Upper lobe of left lung (tissue), 6 donors: ENCODE measurements around the gene DENND1B. TPM values are rescaled to one million over a fixed set of nuclear protein-coding genes. Genes with fewer than 3 reads are reported as not detected.

Experiments
- ATAC-seq, 2 donors: fragments of 200-7000 bp; cut with Tn5 transposase; one replicate each; pipeline ENCODE4 v1.9.1; 2022; ENCODE audit warnings: mild to moderate bottlenecking in 2 of 2, moderate library complexity in 2 of 2; ENCODE audit not compliant: low FRiP score in 2 of 2
- DNase-seq, 2 donors: peaks; one replicate each; pipeline ENCODE4 v3.0.0-alpha.2; 2019 to 2020
- H3K27ac ChIP-seq, 4 donors: fragments of 200-600 bp; sonication (generic); one replicate each; pipeline ENCODE4 v1.5.1; 2016 to 2019
- H3K27me3 ChIP-seq, 4 donors: fragments of 200-600 bp; sonication (generic); one replicate each; pipeline ENCODE4 v1.5.1; 2017 to 2019
- H3K36me3 ChIP-seq, 4 donors: fragments of 200-600 bp; sonication (generic); one replicate each; pipeline ENCODE4 v1.5.1; 2016 to 2019
- H3K4me1 ChIP-seq, 4 donors: fragments of 200-600 bp; sonication (generic); one replicate each; pipeline ENCODE4 v1.5.1; 2018 to 2019
- H3K4me3 ChIP-seq, 4 donors: fragments of 200-600 bp; sonication (generic); one replicate each; pipeline ENCODE4 v1.5.1; 2017 to 2019; ENCODE audit warnings: mild to moderate bottlenecking in 2 of 4, moderate library complexity in 1 of 4
- H3K9me3 ChIP-seq, 4 donors: fragments of 200-600 bp; sonication (generic); one replicate each; pipeline ENCODE4 v1.5.1; 2018 to 2019
- EP300 ChIP-seq, 4 donors: sonication (generic); formaldehyde crosslinking; IDR thresholded peaks; one replicate each; pipeline ENCODE4 v1.5.1; 2017; ENCODE audit warnings: antibody characterized with exemption in 4 of 4, control low read depth in 2 of 4
- POLR2A ChIP-seq, 4 donors: fragments of 450-650 bp; IDR thresholded peaks; one replicate each; pipeline ENCODE4 v1.5.1; 2016 to 2017; ENCODE audit warnings: antibody characterized with exemption in 4 of 4, mild to moderate bottlenecking in 2 of 4
- POLR2AphosphoS5 ChIP-seq, 2 donors: sonication (generic); formaldehyde crosslinking; IDR thresholded peaks; one replicate each; pipeline ENCODE4 v1.5.1; 2017; ENCODE audit warnings: antibody characterized with exemption in 2 of 2
- WGBS, 2 donors: methylation state at CpG; one replicate each; pipeline ENCODE4 v1.1.5; 2017 to 2018; 5-methylcytosine and 5-hydroxymethylcytosine counted together
- total RNA-seq, 6 donors: library from RNA; depleted of rRNA in 4 of 6; stranded (reverse); fragments of >200 nt in 4 of 6; gene quantifications; one replicate each; pipeline versions ENCODE4 v1.1.0 to v1.2.1, GENCODE V29; 2016 to 2021
- TF ChIP-seq, protein P1 (sequence below), 6 experiments: fragments of 450-650 bp in 4 of 6; fragments of 200-600 bp in 2 of 6; sonication (generic) in 2 of 6; IDR thresholded peaks; one replicate each; pipeline ENCODE4 v1.5.1; 2016 to 2019; ENCODE audit warnings: antibody characterized with exemption in 6 of 6
- donor health status: DM: no; HTN: no; CAD: no; lungs with moderate emphysema.
- donor health status: DM: no; HTN: yes; CAD: no; lungs with severe emphysema.

The DENND1B gene
- total RNA-seq, 6 donors from 2014 or later, result 14.9 to 39.1 (median 21.0) TPM

DNA sequence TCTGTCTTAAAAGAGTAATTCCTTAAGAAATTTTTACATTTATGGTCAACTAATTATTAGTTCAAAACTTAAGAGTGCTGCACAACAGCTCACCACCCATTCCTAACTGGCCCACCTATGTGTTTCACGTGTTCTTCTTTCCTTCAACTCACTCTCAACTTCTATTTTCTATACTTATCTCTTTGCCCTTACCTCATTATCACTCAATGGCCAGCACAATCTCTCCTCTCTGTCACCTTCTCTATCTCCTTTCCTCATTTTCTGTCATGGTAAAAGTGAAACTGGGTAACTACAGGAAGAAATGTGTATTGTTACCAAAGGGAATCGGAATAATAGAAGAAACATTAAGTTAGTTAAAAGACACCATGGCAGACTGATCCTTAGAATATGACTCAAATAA, 43.1 kb downstream of the DENND1B start:
- no peak for TF ChIP-seq POLR2A (IDR thresholded peaks at IDR 0.05)
- TF ChIP-seq POLR2AphosphoS5 (IDR thresholded peaks at IDR 0.05), result no peak
- H3K36me3 ChIP-seq, result no peaks in the 10 kb centered on the region
- H3K27ac ChIP-seq, result no peak overlapping the region
- DNase-seq, result no peak
- peaks cover 0 to 8% (median 3%) of the 10 kb centered on the region in 4 donors for H3K4me1 ChIP-seq
- H3K9me3 ChIP-seq, result no peaks in the 10 kb centered on the region
- 93 to 97% methylated on average over 2 of the region's 2 CpGs for WGBS, 2 donors
- no peak for ATAC-seq
- H3K4me3 ChIP-seq, result no peak overlapping the region
- H3K27me3 ChIP-seq, result no peaks in the 10 kb centered on the region

DNA sequence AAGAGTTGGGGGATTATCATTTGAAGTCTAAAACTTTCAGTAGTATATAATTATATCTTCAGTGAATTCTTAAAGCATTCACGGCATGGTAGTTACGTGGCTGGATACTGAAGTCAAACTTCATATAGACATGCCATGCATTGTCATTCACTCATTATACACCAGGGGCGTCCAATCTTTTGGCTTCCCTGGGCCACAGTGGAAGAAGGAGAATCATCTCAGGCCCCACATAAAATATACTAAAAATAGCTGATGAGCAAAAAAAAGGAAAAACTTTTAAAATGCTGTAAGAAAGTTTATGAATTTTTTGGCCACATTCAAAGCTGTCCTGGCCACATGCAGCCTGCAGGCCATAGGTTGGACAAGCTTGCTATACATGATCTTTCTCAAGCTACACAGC, 43.8 kb downstream of the DENND1B start:
- Histone ChIP-seq H3K36me3 (no peaks in the 10 kb centered on the region), H3K27me3 (no peaks in the 10 kb centered on the region), H3K9me3 (no peaks in the 10 kb centered on the region), H3K4me1 (peaks cover 0 to 2% (median under 1%) of the 10 kb centered on the region in 4 donors), H3K27ac (no peak overlapping the region), H3K4me3 (no peak overlapping the region)
- TF ChIP-seq, protein P1, sequence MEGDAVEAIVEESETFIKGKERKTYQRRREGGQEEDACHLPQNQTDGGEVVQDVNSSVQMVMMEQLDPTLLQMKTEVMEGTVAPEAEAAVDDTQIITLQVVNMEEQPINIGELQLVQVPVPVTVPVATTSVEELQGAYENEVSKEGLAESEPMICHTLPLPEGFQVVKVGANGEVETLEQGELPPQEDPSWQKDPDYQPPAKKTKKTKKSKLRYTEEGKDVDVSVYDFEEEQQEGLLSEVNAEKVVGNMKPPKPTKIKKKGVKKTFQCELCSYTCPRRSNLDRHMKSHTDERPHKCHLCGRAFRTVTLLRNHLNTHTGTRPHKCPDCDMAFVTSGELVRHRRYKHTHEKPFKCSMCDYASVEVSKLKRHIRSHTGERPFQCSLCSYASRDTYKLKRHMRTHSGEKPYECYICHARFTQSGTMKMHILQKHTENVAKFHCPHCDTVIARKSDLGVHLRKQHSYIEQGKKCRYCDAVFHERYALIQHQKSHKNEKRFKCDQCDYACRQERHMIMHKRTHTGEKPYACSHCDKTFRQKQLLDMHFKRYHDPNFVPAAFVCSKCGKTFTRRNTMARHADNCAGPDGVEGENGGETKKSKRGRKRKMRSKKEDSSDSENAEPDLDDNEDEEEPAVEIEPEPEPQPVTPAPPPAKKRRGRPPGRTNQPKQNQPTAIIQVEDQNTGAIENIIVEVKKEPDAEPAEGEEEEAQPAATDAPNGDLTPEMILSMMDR (IDR thresholded peaks at IDR 0.05), result no peak
- TF ChIP-seq POLR2A (IDR thresholded peaks at IDR 0.05) (no peak), EP300 (IDR thresholded peaks at IDR 0.05) (no peak), POLR2AphosphoS5 (IDR thresholded peaks at IDR 0.05) (no peak)
- 94 to 98% methylated on average over 3 of the region's 3 CpGs for whole genome bisulfite sequencing, 2 donors
- ATAC-seq (no peak), DNase-seq (no peak)

DNA sequence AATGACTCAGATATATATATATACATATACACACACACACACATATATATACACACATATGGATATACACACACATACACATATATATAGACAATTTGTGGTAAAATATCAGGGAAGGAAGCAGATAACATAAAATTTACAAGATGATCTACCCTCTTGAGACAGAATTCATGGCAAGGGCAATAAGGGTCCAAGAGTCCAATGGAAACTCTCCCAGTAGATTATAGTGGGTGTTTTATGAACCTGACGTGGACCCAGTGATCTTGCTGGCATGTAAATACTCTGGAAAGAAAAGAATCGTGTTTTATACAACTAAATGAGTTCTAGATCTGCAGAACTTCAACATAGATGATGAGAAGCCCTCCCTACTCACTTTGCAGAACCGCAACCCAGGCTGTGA, 49.3 kb downstream of the DENND1B start:
- Histone ChIP-seq H3K36me3 (no peaks in the 10 kb centered on the region), H3K27ac (no peak overlapping the region), H3K9me3 (peaks cover 9 to 17% (median 13%) of the 10 kb centered on the region in 4 donors), H3K4me3 (no peak overlapping the region), H3K4me1 (no peaks in the 10 kb centered on the region), H3K27me3 (no peaks in the 10 kb centered on the region)
- ATAC-seq (no peak), DNase-seq (no peak)
- 87 to 92% methylated on average over 3 of the region's 3 CpGs for WGBS, 2 donors
- TF ChIP-seq EP300 (IDR thresholded peaks at IDR 0.05) (no peak), POLR2A (IDR thresholded peaks at IDR 0.05) (no peak), POLR2AphosphoS5 (IDR thresholded peaks at IDR 0.05) (no peak)
- TF ChIP-seq, protein P1 (IDR thresholded peaks at IDR 0.05), result no peak

DNA sequence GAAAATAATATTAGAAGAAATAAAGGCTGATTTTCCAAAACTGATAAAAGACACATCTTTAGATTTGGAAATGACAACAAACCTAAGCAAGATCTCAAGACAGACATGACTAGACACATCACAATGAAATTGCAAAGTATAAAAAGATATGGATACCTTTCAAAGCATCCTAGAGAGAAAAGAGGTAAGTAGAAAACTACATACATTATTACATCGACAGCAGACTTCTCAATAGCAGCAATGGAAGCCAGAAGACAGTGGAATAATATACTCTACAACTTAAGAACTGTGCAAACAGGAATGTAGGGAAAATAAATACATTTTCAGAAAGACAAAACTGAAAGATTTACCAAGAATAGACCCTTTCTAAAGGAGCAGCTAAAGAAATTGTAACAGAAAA, 50.2 kb downstream of the DENND1B start:
- Histone ChIP-seq H3K27ac (no peak overlapping the region), H3K27me3 (no peaks in the 10 kb centered on the region), H3K36me3 (no peaks in the 10 kb centered on the region), H3K4me1 (no peaks in the 10 kb centered on the region), H3K4me3 (no peak overlapping the region), H3K9me3 (peaks cover 9 to 17% (median 13%) of the 10 kb centered on the region in 4 donors)
- TF ChIP-seq POLR2AphosphoS5 (IDR thresholded peaks at IDR 0.05) (no peak), POLR2A (IDR thresholded peaks at IDR 0.05) (no peak), EP300 (IDR thresholded peaks at IDR 0.05) (no peak)
- TF ChIP-seq, protein P1 (IDR thresholded peaks at IDR 0.05), result no peak
- 93 to 100% methylated on average over 1 of the region's 1 CpG for WGBS, 2 donors
- no peak for ATAC-seq
- no peak for DNase-seq

DNA sequence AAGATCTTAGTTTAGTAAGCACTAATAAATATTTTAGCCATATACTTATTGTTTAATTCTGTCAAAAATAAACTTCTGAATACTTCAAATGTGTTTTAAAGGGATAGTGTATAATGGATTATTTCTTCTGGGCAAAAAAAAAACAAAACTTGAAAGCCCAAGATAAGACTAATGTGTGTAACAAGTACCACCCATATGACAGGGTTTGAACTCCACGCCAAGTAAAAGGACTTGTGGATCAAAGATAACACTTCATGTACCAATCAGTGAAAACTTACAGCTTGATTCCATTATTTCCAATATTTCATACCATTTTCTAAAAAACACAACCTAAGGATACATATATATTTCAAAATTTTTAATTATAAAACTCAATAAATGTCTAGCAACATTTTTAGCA, 59.5 kb downstream of the DENND1B start:
- TF ChIP-seq POLR2AphosphoS5 (IDR thresholded peaks at IDR 0.05) (no peak), POLR2A (IDR thresholded peaks at IDR 0.05) (no peak), EP300 (IDR thresholded peaks at IDR 0.05) (no peak)
- TF ChIP-seq, protein P1 (IDR thresholded peaks at IDR 0.05), result no peak

More for the DNA sequence above, 59.5 kb downstream of the DENND1B start:
- H3K27me3 ChIP-seq, result no peaks in the 10 kb centered on the region
- H3K4me1 ChIP-seq, result no peaks in the 10 kb centered on the region
- no peaks in the 10 kb centered on the region for H3K9me3 ChIP-seq
- 0 to 44% methylated on average over 1 of the region's 1 CpG for WGBS, 2 donors
- ATAC-seq (no peak), DNase-seq (no peak)
- no peak overlapping the region for H3K4me3 ChIP-seq
- no peak overlapping the region for H3K27ac ChIP-seq
- H3K36me3 ChIP-seq, result no peaks in the 10 kb centered on the region
